H9 (cell line): ENCODE measurements around the gene KLHL13. TPM values are rescaled to one million over a fixed set of nuclear protein-coding genes. Genes with fewer than 3 reads are reported as not detected.

ENCODE experiments used
- DNase-seq: peaks from one replicate; pipeline ENCODE4 v3.0.0-alpha.2; 2017
- H2AFZ ChIP-seq: one replicate; pipeline ENCODE4 v1.6.1; 2013; ENCODE audit warnings: mild to moderate bottlenecking, low read length, control low read depth, moderate library complexity
- H2AK5ac ChIP-seq: 2 replicates; pipeline ENCODE4 v1.6.1; 2013; ENCODE audit warnings: low read length, control low read depth, mixed read lengths; ENCODE audit not compliant: insufficient read length
- H2BK120ac ChIP-seq: one replicate; pipeline ENCODE4 v1.6.1; 2013; ENCODE audit warnings: low read depth, mild to moderate bottlenecking, low read length, control low read depth, inconsistent platforms; ENCODE audit not compliant: poor library complexity, severe bottlenecking
- H2BK12ac ChIP-seq: 2 replicates; pipeline ENCODE4 v1.6.1; 2013; ENCODE audit warnings: low read length, control low read depth, mixed read lengths, low read depth; ENCODE audit not compliant: insufficient read length
- H2BK15ac ChIP-seq: 2 replicates; pipeline ENCODE4 v1.6.1; 2013; ENCODE audit warnings: low read depth, low read length, control low read depth
- H2BK20ac ChIP-seq: one replicate; pipeline ENCODE4 v1.6.1; 2013; ENCODE audit warnings: low read depth, mild to moderate bottlenecking, low read length, control low read depth, inconsistent platforms; ENCODE audit not compliant: poor library complexity, severe bottlenecking
- H2BK5ac ChIP-seq: 2 replicates; pipeline ENCODE4 v1.6.1; 2013; ENCODE audit warnings: low read length, control low read depth, mixed read lengths; ENCODE audit not compliant: insufficient read length
- H3K14ac ChIP-seq: 2 replicates; pipeline ENCODE4 v1.6.1; 2013; ENCODE audit warnings: low read length, control low read depth; ENCODE audit not compliant: insufficient read depth
- H3K18ac ChIP-seq: 2 replicates; pipeline ENCODE4 v1.6.1; 2013; ENCODE audit warnings: low read depth, mild to moderate bottlenecking, mixed read lengths, low read length, control low read depth; ENCODE audit not compliant: insufficient read length
- H3K23ac ChIP-seq: 2 replicates; pipeline ENCODE4 v1.6.1; 2013; ENCODE audit warnings: low read length, control low read depth, mixed read lengths, low read depth; ENCODE audit not compliant: insufficient read length
- H3K23me2 ChIP-seq: 2 replicates; pipeline ENCODE4 v1.6.1; 2013; ENCODE audit warnings: low read depth, mild to moderate bottlenecking, mixed read lengths, low read length, control low read depth; ENCODE audit not compliant: insufficient read length, poor library complexity, severe bottlenecking
- H3K27ac ChIP-seq: 2 replicates; pipeline ENCODE4 v1.5.1; 2013; ENCODE audit warnings: low read length, control low read depth, mixed read lengths, low read depth; ENCODE audit not compliant: insufficient read length
- H3K27me3 ChIP-seq: 2 replicates; pipeline ENCODE4 v1.6.1; 2013; ENCODE audit warnings: low read length, control low read depth, inconsistent platforms; ENCODE audit not compliant: insufficient read depth
- H3K4ac ChIP-seq: 2 replicates; pipeline ENCODE4 v1.6.1; 2013; ENCODE audit warnings: low read depth, mild to moderate bottlenecking, control low read depth, inconsistent platforms, low read length, moderate library complexity
- H3K4me1 ChIP-seq: 2 replicates; pipeline ENCODE4 v1.6.1; 2013; ENCODE audit warnings: low read length, control low read depth, inconsistent platforms; ENCODE audit not compliant: insufficient read depth
- H3K4me2 ChIP-seq: 2 replicates; pipeline ENCODE4 v1.6.1; 2013; ENCODE audit warnings: low read length, control low read depth, mixed read lengths; ENCODE audit not compliant: insufficient read length, insufficient read depth
- H3K56ac ChIP-seq: 2 replicates; pipeline ENCODE4 v1.6.1; 2013; ENCODE audit warnings: low read depth, mild to moderate bottlenecking, mixed read lengths, low read length, control low read depth; ENCODE audit not compliant: insufficient read length
- H3K79me1 ChIP-seq: 2 replicates; pipeline ENCODE4 v1.6.1; 2013; ENCODE audit warnings: low read depth, mild to moderate bottlenecking, moderate library complexity, low read length, control low read depth, inconsistent platforms; ENCODE audit not compliant: insufficient read depth, poor library complexity, severe bottlenecking
- H3K79me2 ChIP-seq: 2 replicates; pipeline ENCODE4 v1.6.1; 2013; ENCODE audit warnings: low read length, control low read depth, inconsistent platforms; ENCODE audit not compliant: insufficient read depth
- H3K9ac ChIP-seq: 2 replicates; pipeline ENCODE4 v1.6.1; 2013; ENCODE audit warnings: low read length, control low read depth, mixed read lengths; ENCODE audit not compliant: insufficient read length; ENCODE audit errors: extremely low read depth
- H3K9me3 ChIP-seq: one replicate; pipeline ENCODE4 v1.6.1; 2013; ENCODE audit warnings: low read depth, low read length, inconsistent platforms; ENCODE audit not compliant: control insufficient read depth
- H3T11ph ChIP-seq: one replicate; pipeline ENCODE4 v1.6.1; 2013; ENCODE audit warnings: mild to moderate bottlenecking, low read length, control low read depth, inconsistent platforms
- H4K20me1 ChIP-seq: one replicate; pipeline ENCODE4 v1.6.1; 2013; ENCODE audit not compliant: control insufficient read depth, insufficient read length, insufficient read depth
- H4K5ac ChIP-seq: 2 replicates; pipeline ENCODE4 v1.6.1; 2013; ENCODE audit warnings: low read depth, mild to moderate bottlenecking, mixed read lengths, low read length, control low read depth; ENCODE audit not compliant: insufficient read length
- H4K8ac ChIP-seq: replicated peaks from 2 replicates; pipeline ENCODE4 v1.6.1; 2013; ENCODE audit warnings: low read length, control low read depth, mixed read lengths, low read depth; ENCODE audit not compliant: insufficient read length
- H4K91ac ChIP-seq: 2 replicates; pipeline ENCODE4 v1.6.1; 2013; ENCODE audit warnings: low read depth, mild to moderate bottlenecking, moderate library complexity, mixed read lengths, low read length, control low read depth; ENCODE audit not compliant: insufficient read length
- H3K27ac Mint-ChIP-seq, 3 experiments: 2 replicates in 2 of 3; 3 replicates in 1 of 3; pipeline ENCODE4 v1.8.0; 2020 to 2021; ENCODE audit warnings: mixed read lengths in 3 of 3, mild to moderate bottlenecking in 1 of 3, moderate library complexity in 1 of 3
- H3K27me3 Mint-ChIP-seq: 2 replicates; pipeline ENCODE4 v1.8.0; 2021; ENCODE audit warnings: low read depth, mild to moderate bottlenecking, moderate library complexity, mixed read lengths
- H3K36me3 Mint-ChIP-seq, 3 experiments: 2 replicates in 2 of 3; 3 replicates in 1 of 3; pipeline ENCODE4 v1.8.0; 2020 to 2021; ENCODE audit warnings: low read depth in 3 of 3, mixed read lengths in 3 of 3; ENCODE audit not compliant: insufficient read depth in 1 of 3
- H3K4me1 Mint-ChIP-seq, 2 experiments: 2 replicates each; pipeline ENCODE4 v1.8.0; 2020; ENCODE audit warnings: mixed read lengths in 2 of 2
- H3K4me3 Mint-ChIP-seq, 2 experiments: 2 replicates in 1 of 2; 3 replicates in 1 of 2; pipeline ENCODE4 v1.8.0; 2020 to 2021; ENCODE audit warnings: mild to moderate bottlenecking in 2 of 2, mixed read lengths in 2 of 2, moderate library complexity in 1 of 2
- H3K9me3 Mint-ChIP-seq, 2 experiments: 2 replicates in 1 of 2; 3 replicates in 1 of 2; pipeline ENCODE4 v1.8.0; 2020; ENCODE audit warnings: mild to moderate bottlenecking in 2 of 2, mixed read lengths in 2 of 2, moderate library complexity in 1 of 2
- CTCF ChIP-seq: fragments of 200-600 bp; sonication (generic); conservative IDR thresholded peaks from 3 replicates; pipeline ENCODE4 v1.8.0; 2021; ENCODE audit warnings: antibody characterized with exemption, mild to moderate bottlenecking
- WGBS: extraction: QIAGEN DNeasy Blood & Tissue Kit; methylation state at CpG from one replicate; pipeline ENCODE4 v1.1.7; 2013; ENCODE audit warnings: missing lambda C conversion rate, low lambda C conversion rate, mixed read lengths; ENCODE audit not compliant: insufficient read length; ENCODE audit errors: extremely low coverage; 5-methylcytosine and 5-hydroxymethylcytosine counted together
- total RNA-seq: library from RNA; stranded (reverse); gene quantifications from 2 replicates; pipeline ENCODE4 v1.2.1, GENCODE V29; 2021

The KLHL13 gene
- total RNA-seq, 1 experiment from 2014 or later, result 4.1 TPM

GRCh38 chrX:117854806-117855205, 261.8 kb downstream of the KLHL13 start:
- Histone ChIP-seq H4K8ac (no peak overlapping the region), H3K14ac (no peak overlapping the region), H3K4ac (no peak overlapping the region), H3K18ac (no peak overlapping the region), H3K23me2 (no peaks in the 10 kb centered on the region), H3K4me1 (no peaks in the 10 kb centered on the region), H4K91ac (no peak overlapping the region), H2AK5ac (no peak overlapping the region), H2BK120ac (no peak overlapping the region), H3K79me1 (no peaks in the 10 kb centered on the region), H3K9me3 (peaks cover 16% of the 10 kb centered on the region), H3K27me3 (no peaks in the 10 kb centered on the region), H3T11ph (no peak overlapping the region), H2BK5ac (no peak overlapping the region), H3K23ac (no peak overlapping the region), H2BK20ac (no peak overlapping the region), H2BK15ac (no peak overlapping the region), H3K56ac (no peak overlapping the region), H4K5ac (no peak overlapping the region), H2AFZ (no peak overlapping the region), H3K27ac (no peak overlapping the region), H2BK12ac (no peak overlapping the region), H3K9ac (no peak overlapping the region), H3K79me2 (no peaks in the 10 kb centered on the region), H4K20me1 (no peaks in the 10 kb centered on the region), H3K4me2 (no peak overlapping the region)
- Mint-ChIP-seq H3K36me3 (peaks cover 0 to 2% (median 0%) of the 10 kb centered on the region in 3 experiments; a peak in 1 of 7 replicates), H3K9me3 (peaks cover 0 to 41% of the 10 kb centered on the region in 2 experiments; a peak in 3 of 5 replicates), H3K4me3 (no peak overlapping the region), H3K27ac (no peak overlapping the region), H3K27me3 (peaks cover 3% of the 10 kb centered on the region), H3K4me1 (no peaks in the 10 kb centered on the region)
- WGBS, result no CpG with 5 or more reads among the region's 2 CpGs
- no peak for TF ChIP-seq CTCF
- DNase-seq, result no peak
